ENCODE data around the gene TACSTD2. TPM values are rescaled to one million over a fixed set of nuclear protein-coding genes. Genes with fewer than 3 reads are reported as not detected.
"Not testable (repeated sequence)": the region's sequence is repeated elsewhere in the genome, so short reads cannot be mapped to it uniquely, and the experiment has no call there.

TACSTD2 gene, protein sequence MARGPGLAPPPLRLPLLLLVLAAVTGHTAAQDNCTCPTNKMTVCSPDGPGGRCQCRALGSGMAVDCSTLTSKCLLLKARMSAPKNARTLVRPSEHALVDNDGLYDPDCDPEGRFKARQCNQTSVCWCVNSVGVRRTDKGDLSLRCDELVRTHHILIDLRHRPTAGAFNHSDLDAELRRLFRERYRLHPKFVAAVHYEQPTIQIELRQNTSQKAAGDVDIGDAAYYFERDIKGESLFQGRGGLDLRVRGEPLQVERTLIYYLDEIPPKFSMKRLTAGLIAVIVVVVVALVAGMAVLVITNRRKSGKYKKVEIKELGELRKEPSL
- total RNA-seq, result 100 to 1,000 TPM; 151 to 724 (median 511) TPM

DNA sequence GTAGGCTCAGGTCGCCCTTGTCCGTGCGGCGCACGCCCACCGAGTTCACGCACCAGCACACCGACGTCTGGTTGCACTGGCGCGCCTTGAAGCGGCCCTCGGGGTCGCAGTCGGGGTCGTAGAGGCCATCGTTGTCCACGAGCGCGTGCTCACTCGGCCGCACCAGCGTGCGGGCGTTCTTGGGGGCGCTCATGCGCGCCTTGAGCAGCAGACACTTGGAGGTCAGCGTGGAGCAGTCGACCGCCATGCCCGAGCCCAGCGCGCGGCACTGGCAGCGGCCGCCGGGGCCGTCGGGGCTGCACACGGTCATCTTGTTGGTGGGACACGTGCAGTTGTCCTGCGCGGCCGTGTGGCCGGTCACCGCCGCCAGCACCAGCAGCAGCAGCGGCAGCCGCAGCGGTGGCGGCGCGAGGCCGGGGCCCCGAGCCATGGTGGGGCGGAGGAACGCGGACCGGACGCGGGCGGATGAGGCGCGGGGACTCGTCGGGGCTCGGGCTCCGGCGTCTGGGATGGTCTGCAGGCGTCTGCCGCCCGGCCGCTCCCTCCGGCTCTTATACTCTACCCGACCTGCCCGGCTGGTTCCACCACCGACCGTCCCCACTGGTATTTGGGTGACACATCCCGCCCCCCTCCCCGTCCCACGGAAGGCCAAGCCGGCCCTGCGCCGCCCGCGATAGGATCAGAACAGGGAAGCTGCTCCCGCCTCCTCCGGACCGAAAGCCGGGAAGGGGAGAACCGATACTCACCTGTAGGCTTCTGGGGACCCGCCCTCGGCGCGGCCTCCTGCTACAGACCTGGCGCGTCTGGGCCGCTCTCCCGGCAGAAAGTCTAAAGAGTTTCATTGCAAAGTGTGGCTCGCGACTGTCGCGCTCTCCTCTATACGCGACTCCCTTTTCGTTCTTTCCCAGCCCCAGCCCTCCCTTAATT is at the start of gene TACSTD2:
Gene TACSTD2, minus strand, starts transcription at position 526 of the 927 bp plus-strand sequence. Its CDS starts 96 bp downstream, at position 430.
- H3K4me1 ChIP-seq, result peaks cover 39% of the 10 kb centered on the region
- 17% methylated on average over 25 of the region's 107 CpGs for WGBS
- TF ChIP-seq POLR2A (IDR thresholded peaks at IDR 0.05) (peak in 1 of 2 donors; percentile 34), POLR2AphosphoS5 (IDR thresholded peaks at IDR 0.05) (peak in 1 of 3 donors; percentile 6), EP300 (IDR thresholded peaks at IDR 0.05) (no peak)
- TF ChIP-seq, protein P1, sequence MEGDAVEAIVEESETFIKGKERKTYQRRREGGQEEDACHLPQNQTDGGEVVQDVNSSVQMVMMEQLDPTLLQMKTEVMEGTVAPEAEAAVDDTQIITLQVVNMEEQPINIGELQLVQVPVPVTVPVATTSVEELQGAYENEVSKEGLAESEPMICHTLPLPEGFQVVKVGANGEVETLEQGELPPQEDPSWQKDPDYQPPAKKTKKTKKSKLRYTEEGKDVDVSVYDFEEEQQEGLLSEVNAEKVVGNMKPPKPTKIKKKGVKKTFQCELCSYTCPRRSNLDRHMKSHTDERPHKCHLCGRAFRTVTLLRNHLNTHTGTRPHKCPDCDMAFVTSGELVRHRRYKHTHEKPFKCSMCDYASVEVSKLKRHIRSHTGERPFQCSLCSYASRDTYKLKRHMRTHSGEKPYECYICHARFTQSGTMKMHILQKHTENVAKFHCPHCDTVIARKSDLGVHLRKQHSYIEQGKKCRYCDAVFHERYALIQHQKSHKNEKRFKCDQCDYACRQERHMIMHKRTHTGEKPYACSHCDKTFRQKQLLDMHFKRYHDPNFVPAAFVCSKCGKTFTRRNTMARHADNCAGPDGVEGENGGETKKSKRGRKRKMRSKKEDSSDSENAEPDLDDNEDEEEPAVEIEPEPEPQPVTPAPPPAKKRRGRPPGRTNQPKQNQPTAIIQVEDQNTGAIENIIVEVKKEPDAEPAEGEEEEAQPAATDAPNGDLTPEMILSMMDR (IDR thresholded peaks at IDR 0.05), result no peak

DNA sequence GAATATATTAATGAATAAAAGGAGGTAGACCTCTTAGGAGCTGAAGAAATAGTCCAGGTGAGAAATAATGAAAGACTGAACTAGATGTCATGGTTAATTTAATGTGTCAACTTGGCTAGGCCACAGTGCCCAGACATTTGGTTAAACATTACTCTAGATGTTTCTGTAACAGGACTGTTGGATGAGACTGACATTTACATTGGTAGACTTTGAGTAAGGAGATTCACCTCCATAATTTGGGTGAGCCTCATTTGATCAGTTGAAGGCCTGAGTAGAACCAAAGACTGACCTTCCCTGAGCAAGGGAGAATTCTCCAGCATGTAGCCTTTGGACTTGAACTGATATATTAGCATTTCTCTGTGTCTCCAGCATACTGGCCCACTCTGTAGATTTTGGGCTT is 49.2 kb upstream of the TACSTD2 start:
- H3K4me1 ChIP-seq, result peaks cover 2% of the 10 kb centered on the region
- H3K27me3 ChIP-seq, result no peaks in the 10 kb centered on the region
- no peak overlapping the region for H3K27ac ChIP-seq
- no peak for TF ChIP-seq POLR2A (IDR thresholded peaks at IDR 0.05)
- TF ChIP-seq, protein P1 (IDR thresholded peaks at IDR 0.05), result no peak
- no peak for TF ChIP-seq POLR2AphosphoS5 (IDR thresholded peaks at IDR 0.05)
- TF ChIP-seq EP300 (IDR thresholded peaks at IDR 0.05), result no peak
- no peaks in the 10 kb centered on the region for H3K9me3 ChIP-seq
- no peak overlapping the region for H3K4me3 ChIP-seq
- no peak for DNase-seq (ENCODE audit: low spot score in 2 of 2)
- H3K36me3 ChIP-seq, result no peaks in the 10 kb centered on the region

More for the DNA sequence above, at the start of gene TACSTD2:
- no peaks in the 10 kb centered on the region for H3K9me3 ChIP-seq
- peak within 1 kb of the TSS; percentile 73 for H3K4me3 ChIP-seq
- H3K36me3 ChIP-seq, result no peaks in the 10 kb centered on the region
- peak; percentile 83 to 88 for DNase-seq (ENCODE audit: low spot score in 2 of 2)
- peak within 1 kb of the TSS; percentile 97 for H3K27ac ChIP-seq
- H3K27me3 ChIP-seq, result peaks cover 21% of the 10 kb centered on the region

DNA sequence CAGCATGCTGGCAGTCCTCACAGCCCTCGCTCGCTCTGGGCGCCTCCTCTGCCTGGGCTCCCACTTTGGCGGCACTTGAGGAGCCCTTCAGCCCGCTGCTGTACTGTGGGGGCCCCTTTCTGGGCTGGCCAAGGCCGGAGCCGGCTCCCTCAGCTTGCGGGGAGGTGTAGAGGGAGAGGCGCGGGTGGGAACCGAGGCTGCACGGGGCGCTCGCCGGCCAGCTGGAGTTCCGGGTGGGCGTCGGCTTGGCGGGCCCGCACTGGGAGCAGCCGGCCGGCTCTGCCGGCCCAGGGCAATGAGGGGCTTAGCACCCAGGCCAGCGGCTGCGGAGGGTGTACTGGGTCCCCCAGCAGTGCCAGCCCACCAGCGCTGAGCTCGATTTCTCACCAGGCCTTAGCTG is 46.2 kb upstream of the TACSTD2 start:
- not testable (repeated sequence) for H3K36me3 ChIP-seq; H3K27me3 ChIP-seq; DNase-seq (ENCODE audit: low spot score in 2 of 2); H3K4me3 ChIP-seq; H3K9me3 ChIP-seq; H3K27ac ChIP-seq
- H3K4me1 ChIP-seq, result peaks cover 31% of the 10 kb centered on the region
- WGBS, result 96% methylated on average over 26 of the region's 27 CpGs

DNA sequence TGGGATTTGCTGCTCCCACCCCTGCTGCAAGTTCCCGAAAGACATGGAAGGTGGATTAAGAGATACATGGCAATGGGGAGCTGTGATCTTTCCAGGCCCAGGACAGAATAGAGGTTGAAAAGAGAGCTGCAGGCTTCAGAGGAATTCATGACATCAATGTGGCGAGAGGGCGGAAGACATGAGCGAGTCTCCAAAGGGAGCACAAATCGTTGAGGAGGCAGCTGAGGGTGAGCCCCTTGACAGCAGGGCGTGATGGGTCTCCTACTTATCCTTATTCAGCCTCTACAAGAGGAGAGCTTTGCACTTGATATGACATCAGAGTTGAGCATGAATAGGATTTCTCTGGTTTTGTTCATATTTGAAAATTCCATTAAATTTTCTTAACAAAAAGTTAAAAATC is 45.5 kb upstream of the TACSTD2 start:
- Histone ChIP-seq H3K4me1 (peaks cover 36% of the 10 kb centered on the region), H3K27me3 (no peaks in the 10 kb centered on the region), H3K36me3 (no peaks in the 10 kb centered on the region), H3K4me3 (no peak overlapping the region), H3K9me3 (no peaks in the 10 kb centered on the region), H3K27ac (no peak overlapping the region)
- 96% methylated on average over 6 of the region's 6 CpGs for WGBS
- TF ChIP-seq, protein P1 (IDR thresholded peaks at IDR 0.05), result no peak
- TF ChIP-seq POLR2A (IDR thresholded peaks at IDR 0.05) (no peak), POLR2AphosphoS5 (IDR thresholded peaks at IDR 0.05) (no peak), EP300 (IDR thresholded peaks at IDR 0.05) (no peak)
- no peak for DNase-seq (ENCODE audit: low spot score in 2 of 2)

DNA sequence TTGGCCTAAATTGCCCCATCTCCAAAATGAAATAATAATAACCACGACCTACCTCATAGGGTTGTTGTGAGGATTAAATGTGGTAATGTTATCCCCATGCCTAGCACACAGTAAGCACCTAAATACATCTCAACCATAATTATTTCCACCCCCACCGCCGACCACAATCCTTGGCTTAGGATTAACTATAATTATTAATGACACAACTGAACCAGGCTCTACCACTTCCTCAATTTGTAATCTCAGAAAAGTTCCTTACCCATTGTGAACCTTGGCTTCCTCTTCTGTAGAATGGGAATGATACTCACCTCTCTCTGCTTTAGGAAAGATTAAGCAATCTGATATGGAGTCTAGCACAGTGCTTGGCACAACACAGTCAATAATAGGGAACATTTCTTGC is 44.3 kb upstream of the TACSTD2 start:
- WGBS, result 65% methylated on average over 3 of the region's 3 CpGs
- Histone ChIP-seq H3K36me3 (no peaks in the 10 kb centered on the region), H3K9me3 (no peaks in the 10 kb centered on the region), H3K27me3 (no peaks in the 10 kb centered on the region), H3K4me3 (no peak overlapping the region), H3K27ac (no peak overlapping the region), H3K4me1 (peaks cover 46% of the 10 kb centered on the region)
- TF ChIP-seq EP300 (IDR thresholded peaks at IDR 0.05) (no peak), POLR2A (IDR thresholded peaks at IDR 0.05) (no peak), POLR2AphosphoS5 (IDR thresholded peaks at IDR 0.05) (no peak)
- TF ChIP-seq, protein P1 (IDR thresholded peaks at IDR 0.05), result no peak
- DNase-seq (ENCODE audit: low spot score in 2 of 2), result no peak
